GM23338 (cell line): Measurements from ENCODE around the gene BRPF3. TPM values are rescaled to one million over a fixed set of nuclear protein-coding genes. Genes with fewer than 3 reads are reported as not detected.
A peak's percentile ranks its signal among the peaks of the same experiment; 100 is the strongest.

ENCODE experiments used
- ATAC-seq: fragments of 200-7000 bp; cut with Tn5 transposase; 3 replicates; pipeline ENCODE4 v1.9.1; 2020
- DNase-seq: peaks from one replicate; pipeline ENCODE4 v3.0.0-alpha.2; 2015; ENCODE audit warnings: low spot score
- H2AFZ ChIP-seq: fragments of 200-600 bp; sonication (generic); 2 replicates; pipeline ENCODE4 v1.8.0; 2016; ENCODE audit warnings: antibody characterized with exemption, mild to moderate bottlenecking, moderate library complexity
- H3F3A ChIP-seq: fragments of 200-600 bp; sonication (generic); replicated peaks from 2 replicates; pipeline ENCODE4 v1.8.0; 2017; ENCODE audit warnings: antibody characterized with exemption, mixed run types, low read depth
- H3K27ac ChIP-seq: fragments of 200-600 bp; sonication (generic); 2 replicates; pipeline ENCODE4 v1.6.1; 2016; ENCODE audit warnings: low read depth
- H3K27me3 ChIP-seq: fragments of 200-600 bp; sonication (generic); 2 replicates; pipeline ENCODE4 v1.8.0; 2016; ENCODE audit warnings: mild to moderate bottlenecking, mixed run types, moderate library complexity; ENCODE audit not compliant: insufficient read depth
- H3K36me3 ChIP-seq: fragments of 200-600 bp; sonication (generic); 2 replicates; pipeline ENCODE4 v1.8.0; 2016; ENCODE audit warnings: mild to moderate bottlenecking; ENCODE audit not compliant: insufficient read depth
- H3K4me1 ChIP-seq: fragments of 200-600 bp; sonication (generic); 2 replicates; pipeline ENCODE4 v1.8.0; 2016; ENCODE audit warnings: mild to moderate bottlenecking, moderate library complexity; ENCODE audit not compliant: insufficient read depth
- H3K4me2 ChIP-seq: fragments of 200-600 bp; sonication (generic); 2 replicates; pipeline ENCODE4 v1.7.1; 2017; ENCODE audit warnings: mixed run types
- H3K4me3 ChIP-seq: fragments of 200-600 bp; sonication (generic); 2 replicates; pipeline ENCODE4 v1.6.1; 2016; ENCODE audit warnings: mixed run types
- H3K79me2 ChIP-seq: fragments of 200-600 bp; sonication (generic); replicated peaks from 2 replicates; pipeline ENCODE4 v1.8.0; 2017; ENCODE audit warnings: mild to moderate bottlenecking; ENCODE audit not compliant: insufficient read depth
- H3K9me2 ChIP-seq: fragments of 200-600 bp; sonication (generic); 2 replicates; pipeline ENCODE4 v1.8.0; 2017; ENCODE audit not compliant: insufficient read depth
- H4K20me1 ChIP-seq: fragments of 200-600 bp; sonication (generic); replicated peaks from 2 replicates; pipeline ENCODE4 v1.8.0; 2017; ENCODE audit warnings: mild to moderate bottlenecking; ENCODE audit not compliant: insufficient read depth
- H3K27ac Mint-ChIP-seq: 2 replicates; pipeline ENCODE4 v1.8.0; 2020; ENCODE audit warnings: inconsistent platforms, mild to moderate bottlenecking, moderate library complexity, mixed read lengths
- H3K27me3 Mint-ChIP-seq: 3 replicates; pipeline ENCODE4 v1.8.0; 2022; ENCODE audit warnings: low read depth, mild to moderate bottlenecking, moderate library complexity, mixed read lengths, inconsistent platforms; ENCODE audit not compliant: insufficient read depth, poor library complexity
- H3K36me3 Mint-ChIP-seq: 3 replicates; pipeline ENCODE4 v1.8.0; 2021; ENCODE audit warnings: low read depth, mild to moderate bottlenecking, inconsistent platforms, moderate library complexity, mixed read lengths
- H3K4me1 Mint-ChIP-seq: 3 replicates; pipeline ENCODE4 v1.8.0; 2020; ENCODE audit warnings: mild to moderate bottlenecking, inconsistent platforms, mixed read lengths
- H3K4me3 Mint-ChIP-seq: 3 replicates; pipeline ENCODE4 v1.8.0; 2021; ENCODE audit warnings: moderate library complexity, mild to moderate bottlenecking, inconsistent platforms, mixed read lengths
- H3K9me3 Mint-ChIP-seq: 3 replicates; pipeline ENCODE4 v1.8.0; 2020; ENCODE audit warnings: moderate library complexity, mild to moderate bottlenecking, inconsistent platforms, mixed read lengths
- CREB1 ChIP-seq: fragments of 250-450 bp; sonication (Bioruptor Pico); IDR thresholded peaks from 2 replicates; pipeline ENCODE4 v1.5.0; 2020; ENCODE audit warnings: low read depth, mild to moderate bottlenecking, moderate library complexity
- CTCF ChIP-seq, 2 experiments: fragments of 200-600 bp in 1 of 2; sonication (generic) in 1 of 2; conservative IDR thresholded peaks; 2 replicates each; pipeline versions ENCODE4 v1.5.1 to v1.6.1; 2016 to 2017; ENCODE audit warnings: antibody characterized with exemption in 2 of 2, low read depth in 2 of 2, mild to moderate bottlenecking in 2 of 2, moderate library complexity in 1 of 2
- EZH2phosphoT487 ChIP-seq: fragments of 200-600 bp; sonication (generic); IDR thresholded peaks from one replicate; pipeline ENCODE4 v1.8.1; 2018; ENCODE audit warnings: antibody characterized with exemption; ENCODE audit not compliant: unreplicated experiment
- POLR2AphosphoS5 ChIP-seq: IDR thresholded peaks from 2 replicates; pipeline ENCODE4 v1.6.1; 2016; ENCODE audit warnings: antibody characterized with exemption, low read depth
- REST ChIP-seq: IDR thresholded peaks from one replicate; pipeline ENCODE4 v1.6.1; 2018; ENCODE audit warnings: antibody characterized with exemption; ENCODE audit not compliant: unreplicated experiment
- STAT1 ChIP-seq: IDR thresholded peaks from one replicate; pipeline ENCODE4 v1.6.1; 2016; ENCODE audit warnings: antibody characterized with exemption; ENCODE audit not compliant: unreplicated experiment
- ZNF114 ChIP-seq: fragments of 250-450 bp; sonication (Bioruptor Pico); IDR thresholded peaks from 2 replicates; pipeline ENCODE4 v1.5.0; 2020; ENCODE audit warnings: mild to moderate bottlenecking, moderate library complexity
- ZNF462 ChIP-seq: fragments of 250-450 bp; sonication (Bioruptor Pico); IDR thresholded peaks from 2 replicates; pipeline ENCODE4 v1.5.0; 2020; ENCODE audit warnings: mild to moderate bottlenecking, moderate library complexity
- polyA plus RNA-seq: library from polyadenylated mRNA; unstranded; fragments of >200 nt; fragmentation: Nextera tagmentation; extraction: Ambion mirVana; gene quantifications from 2 replicates; pipeline ENCODE4 v1.2.1, GENCODE V29; 2016
- total RNA-seq: library from RNA; depleted of rRNA; stranded (reverse); fragments of >200 nt; shearing (Covaris generic); gene quantifications from 2 replicates; pipeline ENCODE4 v1.2.3, GENCODE V29; 2014

Gene BRPF3
- total and polyA plus RNA-seq, 2 experiments from 2014 or later, result 11.8 to 33.2 TPM

GRCh38 chr6:36249536-36249935 is 53.0 kb downstream of the BRPF3 start (continued):
- TF ChIP-seq REST, result no peak
- TF ChIP-seq ZNF114, result no peak

GRCh38 chr6:36252005-36252404 is 55.5 kb downstream of the BRPF3 start:
- H3K4me3 ChIP-seq, result no peak overlapping the region
- Mint-ChIP-seq H3K4me1 (peaks cover 8% of the 10 kb centered on the region), H3K36me3 (no peaks in the 10 kb centered on the region), H3K9me3 (no peaks in the 10 kb centered on the region), H3K27ac (no peak overlapping the region), H3K27me3 (no peaks in the 10 kb centered on the region), H3K4me3 (no peak overlapping the region)
- no peaks in the 10 kb centered on the region for H3K36me3 ChIP-seq
- H2AFZ ChIP-seq, result peak overlapping the region; percentile 84
- no peak for ATAC-seq
- no peaks in the 10 kb centered on the region for H3K79me2 ChIP-seq
- DNase-seq, result no peak
- H3F3A ChIP-seq, result no peaks in the 10 kb centered on the region
- 0 out of 2 replicates have a peak, but pooled peaks cover 6% of the 10 kb centered on the region for H3K9me2 ChIP-seq
- no peaks in the 10 kb centered on the region for H4K20me1 ChIP-seq
- H3K4me2 ChIP-seq, result no peak overlapping the region
- H3K4me1 ChIP-seq, result no peaks in the 10 kb centered on the region
- no peak for TF ChIP-seq ZNF114
- H3K27me3 ChIP-seq, result no peaks in the 10 kb centered on the region
- H3K27ac ChIP-seq, result no peak overlapping the region

GRCh38 chr6:36263390-36264000 is 67.0 kb downstream of the BRPF3 start:
- peaks cover 10% of the 10 kb centered on the region for H3K27me3 Mint-ChIP-seq
- Histone ChIP-seq H3K36me3 (no peaks in the 10 kb centered on the region), H3K27me3 (no peaks in the 10 kb centered on the region), H3F3A (no peaks in the 10 kb centered on the region), H3K79me2 (no peaks in the 10 kb centered on the region), H4K20me1 (no peaks in the 10 kb centered on the region), H3K4me2 (no peak overlapping the region), H3K27ac (no peak overlapping the region), H3K4me1 (no peaks in the 10 kb centered on the region), H3K4me3 (no peak overlapping the region), H3K9me2 (no peaks in the 10 kb centered on the region), H2AFZ (no peak overlapping the region)
- no peak overlapping the region for H3K4me3 Mint-ChIP-seq
- DNase-seq (no peak), ATAC-seq (no peak)
- no peaks in the 10 kb centered on the region; the same call in 1 of the 3 replicates for H3K4me1 Mint-ChIP-seq
- no peaks in the 10 kb centered on the region; the same call in 1 of the 3 replicates for H3K9me3 Mint-ChIP-seq
- no peaks in the 10 kb centered on the region for H3K36me3 Mint-ChIP-seq
- no peak overlapping the region for H3K27ac Mint-ChIP-seq
- TF ChIP-seq ZNF462 (CRISPR knock-in tag) (no peak), ZNF114 (no peak), POLR2AphosphoS5 (no peak), EZH2phosphoT487 (no peak), CREB1 (CRISPR knock-in tag) (no peak), CTCF (conservative IDR thresholded peaks at IDR 0.05; ENCODE audit: low read depth in 2 of 2) (no peak), STAT1 (no peak)
